Measurements from ENCODE around the gene GRXCR1.

DNA sequence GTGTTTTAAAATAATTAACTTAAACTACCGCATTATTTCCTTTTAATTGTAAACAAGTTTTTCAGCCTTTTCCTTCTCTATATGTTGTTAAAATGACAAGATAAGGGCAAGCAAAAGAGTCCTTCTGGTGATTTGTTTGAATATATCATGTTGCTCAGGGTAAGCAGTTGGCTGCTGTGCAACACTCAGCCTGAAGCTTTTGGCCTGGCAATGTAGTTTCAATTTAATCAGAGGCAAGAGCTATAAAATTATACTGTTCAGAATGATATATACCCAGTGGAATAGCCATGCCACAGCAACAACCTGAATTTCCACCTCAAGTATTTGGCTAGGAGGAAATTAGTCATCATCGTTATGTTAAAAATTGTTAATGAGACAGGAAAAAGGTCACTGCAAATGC lies 53.4 kb downstream of the GRXCR1 start:
- TF ChIP-seq POLR2AphosphoS5 (IDR thresholded peaks at IDR 0.05; ENCODE audit: low read depth, low read length) (no peak), POLR2A (IDR thresholded peaks at IDR 0.05; ENCODE audit: low read depth, low read length) (no peak), SPI1 (IDR thresholded peaks at IDR 0.05; ENCODE audit: low read depth, low read length) (no peak), PAX5 (IDR thresholded peaks at IDR 0.05; ENCODE audit: insufficient read depth, low read length, severe bottlenecking) (no peak), TAF1 (IDR thresholded peaks at IDR 0.05; ENCODE audit: low read depth, low read length) (no peak), POU2F2 (IDR thresholded peaks at IDR 0.05; ENCODE audit: low read depth, low read length) (no peak)

Measured in GM12891 (cell line).